ENCODE measurements around the gene PLXDC1. TPM values are rescaled to one million over a fixed set of nuclear protein-coding genes. Genes with fewer than 3 reads are reported as not detected.

Gene PLXDC1
- total RNA-seq, 1 donor from 2014 or later: 0.28 TPM

GRCh38 chr17:39015546-39015935, 135.9 kb downstream of the PLXDC1 start:
- H3K36me3 Mint-ChIP-seq (ENCODE audit: low read depth): no peaks in the 10 kb centered on the region
- no peak for DNase-seq (ENCODE audit: low read depth, low spot score)
- no peak overlapping the region for H3K4me3 Mint-ChIP-seq
- H3K9me3 Mint-ChIP-seq: no peaks in the 10 kb centered on the region
- H3K27me3 Mint-ChIP-seq (ENCODE audit: low read depth): peaks cover 15% of the 10 kb centered on the region
- no peak for TF ChIP-seq CTCF (conservative IDR thresholded peaks at IDR 0.05)
- H3K4me1 Mint-ChIP-seq: peaks cover 4% of the 10 kb centered on the region
- no peak overlapping the region for H3K27ac Mint-ChIP-seq (ENCODE audit: unreplicated experiment)

GRCh38 chr17:39014795-39015545, 136.5 kb downstream of the PLXDC1 start:
- H3K4me1 Mint-ChIP-seq: peaks cover 4% of the 10 kb centered on the region
- H3K27ac Mint-ChIP-seq (ENCODE audit: unreplicated experiment): no peak overlapping the region
- H3K4me3 Mint-ChIP-seq: no peak overlapping the region
- no peaks in the 10 kb centered on the region for H3K9me3 Mint-ChIP-seq
- no peak for DNase-seq (ENCODE audit: low read depth, low spot score)
- no peak for TF ChIP-seq CTCF (conservative IDR thresholded peaks at IDR 0.05)
- peaks cover 14% of the 10 kb centered on the region for H3K27me3 Mint-ChIP-seq (ENCODE audit: low read depth)
- no peaks in the 10 kb centered on the region for H3K36me3 Mint-ChIP-seq (ENCODE audit: low read depth)

GRCh38 chr17:39014044-39014794, 137.2 kb downstream of the PLXDC1 start:
- H3K9me3 Mint-ChIP-seq: no peaks in the 10 kb centered on the region
- peaks cover 14% of the 10 kb centered on the region for H3K27me3 Mint-ChIP-seq (ENCODE audit: low read depth)
- no peak overlapping the region for H3K4me3 Mint-ChIP-seq
- H3K4me1 Mint-ChIP-seq: peaks cover 4% of the 10 kb centered on the region
- H3K27ac Mint-ChIP-seq (ENCODE audit: unreplicated experiment): no peak overlapping the region
- no peak for DNase-seq (ENCODE audit: low read depth, low spot score)
- no peaks in the 10 kb centered on the region for H3K36me3 Mint-ChIP-seq (ENCODE audit: low read depth)
- no peak for TF ChIP-seq CTCF (conservative IDR thresholded peaks at IDR 0.05)

Other genes with a start within 250 kb of the PLXDC1 start
- not detected in 2 replicates for gene FBXO47, start 184.2 kb downstream of the PLXDC1 start, total RNA-seq
- gene ARL5C, start 14.5 kb upstream of the PLXDC1 start, total RNA-seq: not detected in 2 replicates
- gene CACNB1, start 46.0 kb upstream of the PLXDC1 start, total RNA-seq: 15.3 and 16.2 TPM in 2 replicates
- 1,874 and 1,957 TPM in 2 replicates for gene RPL19, start 48.6 kb upstream of the PLXDC1 start, total RNA-seq
- gene STAC2, start 74.3 kb upstream of the PLXDC1 start, total RNA-seq: 1.0 and 1.2 TPM in 2 replicates
- 13.8 and 14.3 TPM in 2 replicates for gene FBXL20, start 250.0 kb upstream of the PLXDC1 start, total RNA-seq